CD4-positive, alpha-beta memory T cell (primary cell): ENCODE measurements around the gene TSC22D2. TPM values are rescaled to one million over a fixed set of nuclear protein-coding genes. Genes with fewer than 3 reads are reported as not detected.

Source experiments
- CTCF ChIA-PET: fragments of 350-600 bp; sonication (Branson Sonifier 250); formaldehyde crosslinking; loops from one replicate; lab custom pipeline; 2021; ENCODE audit warnings: inconsistent platforms; ENCODE audit not compliant: partially characterized antibody; lab: Charles Lee
- POLR2A ChIA-PET: fragments of 350-600 bp; sonication (Branson Sonifier 250); formaldehyde crosslinking; loops from one replicate; lab custom pipeline; 2021; ENCODE audit not compliant: partially characterized antibody; lab: Charles Lee
- DNase-seq, 5 donors: peaks; one replicate each; pipeline versions ENCODE4 v3.0.0 to v3.0.0-alpha.2; 2020 to 2022; ENCODE audit warnings: mixed read lengths in 1 of 5
- H3K27ac ChIP-seq: one replicate; pipeline ENCODE4 v1.7.0; 2013; ENCODE audit warnings: low read depth, low read length
- H3K27me3 ChIP-seq: 2 replicates; pipeline ENCODE4 v1.7.0; 2013; ENCODE audit warnings: mild to moderate bottlenecking, low read length, moderate library complexity; ENCODE audit not compliant: insufficient read depth
- H3K36me3 ChIP-seq: 2 replicates; pipeline ENCODE4 v1.7.0; 2013; ENCODE audit warnings: mild to moderate bottlenecking, low read length, moderate library complexity; ENCODE audit not compliant: insufficient read depth
- H3K4me1 ChIP-seq: 2 replicates; pipeline ENCODE4 v1.7.0; 2013; ENCODE audit warnings: mild to moderate bottlenecking, low read length, moderate library complexity; ENCODE audit not compliant: insufficient read depth
- H3K4me3 ChIP-seq, 2 donors: one replicate each; pipeline ENCODE4 v1.7.0; 2013; ENCODE audit warnings: low read length in 2 of 2, mild to moderate bottlenecking in 1 of 2
- H3K9me3 ChIP-seq, 2 donors: one replicate each; pipeline ENCODE4 v1.7.0; 2013; ENCODE audit warnings: low read length in 2 of 2, control low read depth in 1 of 2; ENCODE audit not compliant: control insufficient read depth in 1 of 2
- H3K27ac Mint-ChIP-seq, 7 donors: one replicate each; pipeline ENCODE4 v1.8.0; 2020 to 2021; ENCODE audit warnings: mixed read lengths in 7 of 7, mild to moderate bottlenecking in 6 of 7, inconsistent platforms in 3 of 7, moderate library complexity in 3 of 7
- H3K27me3 Mint-ChIP-seq, 2 donors: one replicate each; pipeline ENCODE4 v1.8.0; 2020 to 2021; ENCODE audit warnings: mixed read lengths in 2 of 2
- H3K36me3 Mint-ChIP-seq, 2 donors: one replicate each; pipeline ENCODE4 v1.8.0; 2020 to 2021; ENCODE audit warnings: mixed read lengths in 2 of 2, inconsistent platforms in 1 of 2, mild to moderate bottlenecking in 1 of 2
- H3K4me1 Mint-ChIP-seq, 4 donors: one replicate each; pipeline ENCODE4 v1.8.0; 2020 to 2021; ENCODE audit warnings: mixed read lengths in 4 of 4, mild to moderate bottlenecking in 1 of 4
- H3K4me3 Mint-ChIP-seq, 8 donors: one replicate each; pipeline ENCODE4 v1.8.0; 2020 to 2021; ENCODE audit warnings: mixed read lengths in 8 of 8, mild to moderate bottlenecking in 7 of 8, moderate library complexity in 6 of 8, inconsistent platforms in 3 of 8
- H3K9me3 Mint-ChIP-seq, 8 donors: one replicate each; pipeline ENCODE4 v1.8.0; 2020 to 2021; ENCODE audit warnings: mixed read lengths in 8 of 8, mild to moderate bottlenecking in 5 of 8, inconsistent platforms in 3 of 8, moderate library complexity in 1 of 8
- intact Hi-C: fragments of 100-400 bp; cut with micrococcal nuclease; formaldehyde crosslinking; loops from one replicate; pipeline ENCODE4 v1.15.1; 2023
- polyA plus RNA-seq, 2 donors: library from polyadenylated mRNA; unstranded; fragments of 300-500 nt; fragmentation: Illumina TruSeq; gene quantifications; one replicate each; pipeline ENCODE4 v1.2.3, GENCODE V29; 2021
- total RNA-seq, 2 experiments: library from RNA; stranded (reverse); gene quantifications; one replicate each; pipeline ENCODE4 v1.2.3, GENCODE V29; 2021

The TSC22D2 gene
- total and polyA plus RNA-seq, 4 experiments from 2014 or later, result 5.5 to 25.7 (median 19.7) TPM

DNA sequence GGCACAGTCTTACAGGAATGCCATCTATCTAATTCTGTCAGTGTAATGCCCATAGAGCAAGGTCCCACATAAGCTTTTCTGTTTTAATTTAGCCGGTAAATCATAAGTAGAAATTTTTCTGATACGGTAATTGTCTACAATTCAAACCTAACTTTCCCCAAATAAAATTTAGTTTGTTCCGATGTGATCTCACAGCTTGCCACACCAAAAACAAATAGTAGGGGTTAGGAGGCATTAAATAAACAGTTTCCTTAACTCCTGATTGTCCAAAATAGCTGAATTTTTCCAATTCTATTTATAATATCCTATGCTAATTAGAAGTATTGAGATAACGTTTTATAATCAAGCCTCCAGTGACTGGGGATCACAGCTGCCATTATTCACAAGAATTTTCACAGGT lies 53.3 kb downstream of the TSC22D2 start:
- no peaks in the 10 kb centered on the region for H3K27me3 Mint-ChIP-seq
- DNase-seq, result no peak
- H3K4me3 Mint-ChIP-seq, result no peak overlapping the region
- H3K4me1 Mint-ChIP-seq, result no peaks in the 10 kb centered on the region
- H3K36me3 Mint-ChIP-seq, result peaks cover 19 to 31% of the 10 kb centered on the region in 2 donors
- H3K27ac Mint-ChIP-seq, result peak overlapping the region in 2 of 7 donors; percentile 35 to 47
- intact Hi-C loops, result no loop called here
- ChIA-PET POLR2A (interaction anchor here (1.2 kb wide), 1 partner anchor 52 kb away, joined by 3 read pairs; no protein-coding TSS in a partner anchor), CTCF (no interaction called here)
- no peaks in the 10 kb centered on the region for H3K9me3 Mint-ChIP-seq
- Histone ChIP-seq H3K4me3 (no peak overlapping the region), H3K27ac (no peak overlapping the region), H3K4me1 (no peaks in the 10 kb centered on the region), H3K27me3 (no peaks in the 10 kb centered on the region), H3K36me3 (peaks cover 18% of the 10 kb centered on the region), H3K9me3 (no peaks in the 10 kb centered on the region)

GRCh38 chr3:150462108-150462507 lies 54.0 kb downstream of the TSC22D2 start:
- H3K9me3 Mint-ChIP-seq, result no peaks in the 10 kb centered on the region
- H3K27ac ChIP-seq, result no peak overlapping the region
- no peak overlapping the region for H3K4me3 ChIP-seq
- H3K4me1 ChIP-seq, result no peaks in the 10 kb centered on the region
- no peaks in the 10 kb centered on the region for H3K27me3 Mint-ChIP-seq
- H3K9me3 ChIP-seq, result no peaks in the 10 kb centered on the region
- H3K36me3 Mint-ChIP-seq, result peaks cover 18 to 25% of the 10 kb centered on the region in 2 donors
- CTCF ChIA-PET, result no interaction called here
- H3K4me3 Mint-ChIP-seq, result no peak overlapping the region
- peak overlapping the region in 1 of 7 donors; percentile 62 for H3K27ac Mint-ChIP-seq
- POLR2A ChIA-PET, result no interaction called here
- no peaks in the 10 kb centered on the region for H3K4me1 Mint-ChIP-seq
- peaks cover 18% of the 10 kb centered on the region for H3K36me3 ChIP-seq
- intact Hi-C loops, result no loop called here
- H3K27me3 ChIP-seq, result no peaks in the 10 kb centered on the region
- no peak for DNase-seq

- POLR2A ChIA-PET, result interaction anchor here (1.1 kb wide), 1 partner anchor 56 kb away, joined by 3 read pairs; the partner anchor contains the start of gene TSC22D2
- H3K27ac Mint-ChIP-seq, result no peak overlapping the region
Observed at GRCh38 chr3:150464684-150465083, 56.6 kb downstream of the TSC22D2 start.

GRCh38 chr3:150467381-150467780 lies 59.3 kb downstream of the TSC22D2 start:
- Mint-ChIP-seq H3K4me3 (no peak overlapping the region), H3K9me3 (no peaks in the 10 kb centered on the region), H3K4me1 (no peaks in the 10 kb centered on the region), H3K27ac (peak overlapping the region in 1 of 7 donors; percentile 22), H3K36me3 (peaks cover 0 to 3% of the 10 kb centered on the region in 2 donors), H3K27me3 (no peaks in the 10 kb centered on the region)
- Histone ChIP-seq H3K27me3 (no peaks in the 10 kb centered on the region), H3K4me3 (no peak overlapping the region), H3K36me3 (no peaks in the 10 kb centered on the region), H3K4me1 (no peaks in the 10 kb centered on the region), H3K27ac (no peak overlapping the region), H3K9me3 (no peaks in the 10 kb centered on the region)
- POLR2A ChIA-PET, result no interaction called here
- CTCF ChIA-PET, result no interaction called here
- DNase-seq, result no peak
- intact Hi-C loops, result no loop called here

More at GRCh38 chr3:150464684-150465083, 56.6 kb downstream of the TSC22D2 start:
- H3K36me3 Mint-ChIP-seq, result peaks cover 3 to 8% of the 10 kb centered on the region in 2 donors
- intact Hi-C loops, result no loop called here
- H3K27ac ChIP-seq, result no peak overlapping the region
- H3K4me1 ChIP-seq, result no peaks in the 10 kb centered on the region
- H3K27me3 Mint-ChIP-seq, result no peaks in the 10 kb centered on the region
- H3K4me3 ChIP-seq, result no peak overlapping the region
- no peaks in the 10 kb centered on the region for H3K9me3 Mint-ChIP-seq
- H3K27me3 ChIP-seq, result no peaks in the 10 kb centered on the region
- no peak for DNase-seq
- peaks cover 4% of the 10 kb centered on the region for H3K36me3 ChIP-seq
- CTCF ChIA-PET, result no interaction called here
- H3K9me3 ChIP-seq, result no peaks in the 10 kb centered on the region
- no peak overlapping the region for H3K4me3 Mint-ChIP-seq
- H3K4me1 Mint-ChIP-seq, result no peaks in the 10 kb centered on the region

DNA sequence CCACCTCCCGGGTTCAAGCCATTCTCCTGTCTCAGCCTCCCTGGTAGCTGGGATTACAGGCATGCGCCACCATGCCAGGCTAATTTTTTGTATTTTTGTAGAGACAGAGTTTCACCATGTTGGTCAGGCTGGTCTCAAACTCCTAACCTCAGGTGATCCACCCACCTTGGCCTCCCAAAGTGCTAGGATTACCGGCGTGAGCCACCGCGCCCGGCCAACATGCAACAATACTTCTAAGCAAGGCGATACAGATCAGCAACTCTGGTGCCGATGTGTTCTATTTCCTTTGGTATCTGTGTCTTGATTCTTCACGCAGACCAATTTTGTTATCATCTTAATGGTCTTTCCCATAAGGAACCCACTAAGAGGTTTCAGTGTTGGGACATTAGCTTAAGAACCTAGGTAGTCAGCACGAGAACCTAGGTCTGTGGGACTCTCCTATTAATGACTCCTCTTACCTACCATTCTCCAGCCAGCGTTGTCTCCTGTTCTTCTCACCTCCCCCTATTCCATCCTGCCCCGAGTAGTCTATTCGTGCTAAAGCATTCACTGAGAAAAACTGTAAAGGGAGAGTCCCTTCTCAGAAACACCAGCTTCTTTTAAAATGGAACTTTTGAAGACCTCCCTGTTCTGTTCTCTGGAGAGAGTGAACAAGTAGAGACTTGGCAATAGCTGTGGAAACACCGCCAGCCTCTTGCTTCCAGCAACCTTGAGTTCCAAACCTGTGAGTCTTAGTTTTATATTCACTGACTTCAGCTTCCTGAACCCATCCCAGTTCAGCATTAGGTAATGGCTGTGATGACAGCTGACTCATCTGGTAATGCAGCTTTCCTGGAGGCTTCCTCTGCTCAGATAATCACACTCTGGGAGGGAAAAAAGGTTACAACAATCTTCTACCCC lies 61.2 kb downstream of the TSC22D2 start:
- no peak overlapping the region for H3K4me3 Mint-ChIP-seq
- intact Hi-C loops, result no loop called here
- peaks cover 0 to 9% of the 10 kb centered on the region in 2 donors for H3K36me3 Mint-ChIP-seq
- no peaks in the 10 kb centered on the region for H3K4me1 ChIP-seq
- no peaks in the 10 kb centered on the region for H3K9me3 ChIP-seq
- H3K4me3 ChIP-seq, result no peak overlapping the region
- H3K9me3 Mint-ChIP-seq, result peaks cover 0 to 3% (median 0%) of the 10 kb centered on the region in 8 donors
- CTCF ChIA-PET, result no interaction called here
- peak overlapping the region in 1 of 7 donors; percentile 38 for H3K27ac Mint-ChIP-seq
- no peaks in the 10 kb centered on the region for H3K36me3 ChIP-seq
- no peaks in the 10 kb centered on the region for H3K4me1 Mint-ChIP-seq
- H3K27me3 Mint-ChIP-seq, result no peaks in the 10 kb centered on the region
- no peak overlapping the region for H3K27ac ChIP-seq
- H3K27me3 ChIP-seq, result no peaks in the 10 kb centered on the region
- DNase-seq, result no peak
- POLR2A ChIA-PET, result no interaction called here

DNA sequence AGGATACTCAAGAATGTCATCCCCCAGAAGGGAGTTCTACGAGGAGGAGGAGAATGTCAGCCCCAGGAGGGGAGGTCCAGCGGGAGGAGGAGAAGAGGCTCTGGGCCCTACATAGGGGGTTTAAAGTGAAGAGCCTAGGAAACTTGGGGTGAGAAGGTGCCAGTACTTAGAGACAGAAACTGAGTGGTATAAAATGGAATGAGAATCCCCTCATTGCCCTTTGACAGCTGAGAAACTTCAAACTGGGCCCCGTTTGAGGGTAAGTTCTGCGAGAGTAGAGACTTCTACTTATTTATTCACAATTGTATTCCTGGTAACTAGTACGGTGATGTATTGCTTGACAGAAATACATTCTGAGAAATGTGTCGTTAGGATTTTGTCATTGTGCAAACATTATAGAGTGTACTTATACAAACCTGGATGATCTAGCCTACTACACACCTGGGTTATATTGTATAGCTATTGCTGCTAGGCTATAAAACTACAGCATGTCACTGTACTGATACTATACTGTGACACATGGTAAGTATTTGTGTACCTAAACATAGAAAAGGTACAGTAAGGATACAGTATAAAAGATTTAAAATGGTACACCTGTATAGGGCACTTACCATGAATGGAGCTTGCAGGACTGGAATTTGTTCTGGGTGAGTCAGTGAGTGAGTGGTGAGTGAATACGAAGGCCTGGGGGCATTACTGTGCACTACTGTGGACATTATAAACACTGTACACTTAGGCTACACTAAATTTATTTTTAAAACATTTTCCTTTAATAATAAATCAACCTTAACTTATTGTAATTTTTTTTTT lies 62.0 kb downstream of the TSC22D2 start:
- POLR2A ChIA-PET, result no interaction called here
- H3K36me3 Mint-ChIP-seq, result peaks cover 0 to 9% of the 10 kb centered on the region in 2 donors
- intact Hi-C loops, result no loop called here

DNA sequence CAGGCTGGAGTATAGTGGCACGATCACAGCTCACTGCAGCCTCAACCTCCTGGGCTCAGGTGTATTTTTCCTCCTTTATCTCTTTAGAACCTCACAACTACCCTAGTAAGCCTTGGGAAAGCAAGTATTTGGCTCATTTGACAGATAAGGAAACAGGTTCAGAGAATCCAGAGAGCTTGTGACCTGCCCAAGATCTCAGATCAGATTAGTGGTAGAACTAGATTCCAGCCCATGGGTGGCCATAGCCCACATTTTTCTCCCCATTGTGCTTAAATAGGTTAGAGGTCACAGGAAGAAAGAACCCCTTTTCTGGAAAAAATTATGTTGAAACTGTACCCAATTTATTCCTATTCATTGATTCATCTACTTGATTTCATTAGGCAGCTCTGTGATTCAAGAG lies 64.3 kb downstream of the TSC22D2 start:
- no peak for DNase-seq
- peaks cover 0 to 10% (median 7%) of the 10 kb centered on the region in 8 donors for H3K9me3 Mint-ChIP-seq
- no peak overlapping the region for H3K27ac Mint-ChIP-seq
- Histone ChIP-seq H3K9me3 (no peaks in the 10 kb centered on the region), H3K27me3 (no peaks in the 10 kb centered on the region), H3K27ac (no peak overlapping the region), H3K4me1 (no peaks in the 10 kb centered on the region), H3K4me3 (no peak overlapping the region), H3K36me3 (no peaks in the 10 kb centered on the region)
- peaks cover 1 to 6% of the 10 kb centered on the region in 2 donors for H3K36me3 Mint-ChIP-seq
- H3K4me1 Mint-ChIP-seq, result no peaks in the 10 kb centered on the region
- intact Hi-C loops, result no loop called here
- POLR2A ChIA-PET, result no interaction called here
- H3K4me3 Mint-ChIP-seq, result no peak overlapping the region
- no peaks in the 10 kb centered on the region for H3K27me3 Mint-ChIP-seq
- CTCF ChIA-PET, result interaction anchor here (1.6 kb wide), 1 partner anchor 23 kb away, joined by 8 read pairs; no protein-coding TSS in a partner anchor

More for the DNA sequence above, 62.0 kb downstream of the TSC22D2 start:
- Mint-ChIP-seq H3K4me3 (no peak overlapping the region), H3K27ac (peak overlapping the region in 1 of 7 donors; percentile 38), H3K4me1 (no peaks in the 10 kb centered on the region), H3K27me3 (no peaks in the 10 kb centered on the region), H3K9me3 (peaks cover 0 to 3% (median 0%) of the 10 kb centered on the region in 8 donors)
- H3K4me1 ChIP-seq, result no peaks in the 10 kb centered on the region
- no peaks in the 10 kb centered on the region for H3K27me3 ChIP-seq
- CTCF ChIA-PET, result interaction anchor here (1.2 kb wide), 1 partner anchor 29 kb away, joined by 3 read pairs; no protein-coding TSS in a partner anchor
- no peak for DNase-seq
- H3K9me3 ChIP-seq, result no peaks in the 10 kb centered on the region
- no peak overlapping the region for H3K27ac ChIP-seq
- no peak overlapping the region for H3K4me3 ChIP-seq
- no peaks in the 10 kb centered on the region for H3K36me3 ChIP-seq
